Epithelial cell of esophagus (primary cell): ENCODE data around the gene PLCG1.

Experiments
- DNase-seq: peaks from one replicate; pipeline ENCODE4 v3.0.0; 2010; ENCODE audit warnings: low read depth
- H3K4me3 ChIP-seq: 2 replicates; pipeline ENCODE4 v1.5.1; 2011; ENCODE audit warnings: mild to moderate bottlenecking, low read length, control low read depth
- CTCF ChIP-seq: IDR thresholded peaks from 2 replicates; pipeline ENCODE4 v1.5.1; 2011; ENCODE audit warnings: low read depth, mild to moderate bottlenecking, low read length, control low read depth, inconsistent platforms; ENCODE audit not compliant: insufficient read depth; ENCODE audit errors: missing control alignments

PLCG1 gene

DNA sequence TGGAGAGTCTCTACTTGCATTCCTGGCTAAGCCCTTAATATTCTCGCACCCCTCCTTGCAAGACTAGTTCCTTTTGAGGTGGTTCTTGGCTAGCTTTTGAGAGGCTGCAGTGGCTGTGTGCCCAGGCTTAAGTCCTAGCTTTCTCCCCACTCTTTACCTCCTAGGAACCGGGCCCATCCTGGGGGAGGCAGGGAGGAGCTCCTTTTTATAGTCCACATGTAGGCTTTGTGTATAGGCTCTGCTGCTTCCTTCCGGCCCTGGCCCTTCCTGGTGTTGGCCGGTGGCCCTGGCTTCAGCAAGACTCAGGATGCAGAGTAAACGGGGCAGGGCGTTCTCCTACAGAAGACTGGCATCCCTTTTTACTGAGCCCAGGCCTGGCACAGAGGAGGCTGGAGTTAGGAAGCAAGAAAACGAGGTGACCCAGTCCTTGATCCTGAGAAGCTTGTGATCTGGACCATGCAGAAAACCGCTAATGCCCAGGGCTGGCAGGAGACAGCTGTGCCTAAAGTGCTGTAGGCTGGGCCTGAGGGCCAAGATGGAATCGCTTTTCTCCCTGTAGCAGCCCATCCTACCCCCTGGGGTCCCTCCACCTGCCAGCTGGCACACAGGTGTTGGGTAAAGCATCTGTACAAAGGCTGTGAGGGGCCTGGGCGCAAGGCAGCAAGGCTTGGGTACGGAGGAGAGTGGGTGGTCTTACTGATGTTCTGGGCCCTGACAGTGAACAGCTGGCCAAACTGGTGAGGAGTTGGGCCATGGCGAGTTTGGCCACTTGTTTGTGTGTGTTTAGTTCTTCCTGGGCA lies 8.7 kb downstream of the PLCG1 start:
- no peak overlapping the region for H3K4me3 ChIP-seq
- DNase-seq, result no peak
- TF ChIP-seq CTCF, result no peak

DNA sequence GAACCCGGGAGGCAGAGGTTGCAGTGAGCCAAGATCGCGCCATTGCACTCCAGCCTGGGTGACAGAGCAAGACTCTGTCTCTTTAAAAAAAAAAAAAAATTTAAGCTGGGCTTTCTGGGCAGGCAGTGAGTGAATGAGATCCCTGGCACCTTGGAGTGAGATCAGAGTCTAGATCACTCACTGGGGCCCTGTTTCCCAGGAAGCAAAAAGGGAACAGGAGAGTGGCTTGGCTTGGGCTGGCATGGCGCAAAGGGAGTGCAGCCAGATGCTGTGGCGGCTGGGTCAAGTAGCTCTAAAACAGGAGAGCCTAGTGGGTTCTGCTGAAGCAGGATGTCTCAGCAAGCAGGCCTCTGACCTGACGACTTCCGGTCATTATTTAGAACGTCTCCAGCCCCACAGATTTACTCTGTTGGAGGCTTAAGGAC lies 10.4 kb downstream of the PLCG1 start:
- DNase-seq, result no peak
- H3K4me3 ChIP-seq, result no peak overlapping the region
- TF ChIP-seq CTCF, result no peak

DNA sequence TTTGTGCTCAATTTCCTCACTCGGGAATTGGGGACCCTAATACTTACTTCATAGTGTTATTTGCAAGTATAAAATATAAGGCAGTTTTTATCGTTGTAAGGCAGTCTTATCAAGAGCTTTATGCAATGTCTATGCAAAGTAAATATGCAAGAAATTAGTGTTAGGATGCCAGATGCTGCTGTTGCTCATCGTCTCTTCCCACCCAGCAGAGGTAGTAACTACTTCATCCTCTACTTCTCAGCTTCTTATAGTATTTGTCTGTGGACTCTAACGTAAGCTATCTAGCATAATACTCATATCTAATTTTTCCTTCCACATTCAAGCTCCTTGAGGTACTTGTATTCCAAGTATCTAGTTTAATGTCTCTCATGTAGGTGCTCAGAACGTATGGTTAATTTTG lies 11.6 kb downstream of the PLCG1 start:
- DNase-seq, result no peak
- no peak overlapping the region for H3K4me3 ChIP-seq
- no peak for TF ChIP-seq CTCF

GRCh38 chr20:41150664-41151063 lies 13.3 kb downstream of the PLCG1 start:
- DNase-seq, result no peak
- no peak overlapping the region for H3K4me3 ChIP-seq
- no peak for TF ChIP-seq CTCF

GRCh38 chr20:41151134-41151869 lies 14.0 kb downstream of the PLCG1 start:
- DNase-seq, result no peak
- TF ChIP-seq CTCF, result no peak
- no peak overlapping the region for H3K4me3 ChIP-seq

DNA sequence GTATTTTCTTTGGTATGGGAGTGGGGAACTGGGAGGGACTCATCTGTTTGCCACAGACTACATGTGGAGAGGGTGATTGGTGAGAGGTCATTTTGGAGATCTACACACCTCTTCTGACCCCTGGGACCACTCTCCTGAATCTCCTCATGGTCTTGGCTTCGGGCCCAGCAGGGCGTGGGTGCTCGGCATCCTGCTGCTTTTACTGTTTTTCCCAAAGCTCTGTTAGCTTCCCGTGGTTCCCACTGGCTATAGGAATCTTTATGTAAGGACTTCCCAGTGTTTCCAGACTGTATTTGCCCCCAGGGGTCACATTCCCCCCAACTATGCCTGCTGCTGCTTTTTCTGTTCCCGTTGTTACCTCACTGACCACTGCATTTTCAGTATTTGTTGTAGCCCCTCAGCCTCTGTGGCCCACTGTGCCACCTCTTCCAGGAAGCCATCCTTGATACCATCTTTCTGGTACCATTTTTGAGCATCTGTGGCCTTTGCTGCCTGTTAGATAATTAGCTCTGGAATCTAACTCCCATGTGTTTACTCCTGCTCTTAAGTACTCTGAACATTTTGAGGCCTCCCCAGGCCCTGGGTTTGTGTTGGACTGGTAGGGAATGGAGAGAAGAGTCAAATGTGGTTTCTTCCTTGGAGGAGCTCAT lies 14.9 kb downstream of the PLCG1 start:
- DNase-seq, result no peak
- H3K4me3 ChIP-seq, result no peak overlapping the region
- TF ChIP-seq CTCF, result no peak
